HepG2 (cell line): ENCODE data around the gene ZFP36L2. TPM values are rescaled to one million over a fixed set of nuclear protein-coding genes. Genes with fewer than 3 reads are reported as not detected.

ENCODE experiments used
- AHR ChIP-seq: IDR thresholded peaks from 2 replicates; pipeline ENCODE4 v1.6.1; 2018; ENCODE audit warnings: missing genetic modification reagents, missing compliant biosample characterization
- CCDC6 ChIP-seq: sonication (generic); formaldehyde crosslinking; IDR thresholded peaks from 2 replicates; pipeline ENCODE4 v1.8.1; 2022; ENCODE audit warnings: mild to moderate bottlenecking, missing genetic modification reagents, moderate library complexity
- DMAP1 ChIP-seq: IDR thresholded peaks from 2 replicates; pipeline ENCODE4 v1.6.1; 2016
- FOXA3 ChIP-seq: IDR thresholded peaks from 2 replicates; pipeline ENCODE4 v1.6.1; 2016; ENCODE audit warnings: missing genetic modification reagents, missing compliant biosample characterization
- HOXA3 ChIP-seq: sonication (generic); formaldehyde crosslinking; IDR thresholded peaks from 2 replicates; pipeline ENCODE4 v1.5.0; 2020; ENCODE audit warnings: missing genetic modification reagents
- KAT7 ChIP-seq: IDR thresholded peaks from 2 replicates; pipeline ENCODE4 v1.6.1; 2018; ENCODE audit warnings: borderline replicate concordance, missing compliant biosample characterization
- KDM5B ChIP-seq: sonication (generic); formaldehyde crosslinking; IDR thresholded peaks from 2 replicates; pipeline ENCODE4 v1.4.0; 2020; ENCODE audit warnings: missing genetic modification reagents, mild to moderate bottlenecking, borderline replicate concordance
- POLR2A ChIP-seq, 2 experiments: IDR thresholded peaks; 2 replicates each; pipeline ENCODE4 v1.6.1; 2011; ENCODE audit warnings: low read depth in 2 of 2, low read length in 2 of 2, mild to moderate bottlenecking in 1 of 2, moderate library complexity in 1 of 2; ENCODE audit not compliant: insufficient read depth in 1 of 2
- RELA ChIP-seq: sonication (generic); formaldehyde crosslinking; IDR thresholded peaks from 2 replicates; pipeline ENCODE4 v1.4.0; 2020; ENCODE audit warnings: missing genetic modification reagents
- SCMH1 ChIP-seq: sonication (generic); formaldehyde crosslinking; IDR thresholded peaks from 2 replicates; pipeline ENCODE4 v1.9.0; 2021; ENCODE audit warnings: missing genetic modification reagents, mild to moderate bottlenecking, borderline replicate concordance
- SMARCE1 ChIP-seq: fragments of 450-650 bp; IDR thresholded peaks from 2 replicates; pipeline ENCODE4 v1.6.1; 2017; ENCODE audit warnings: borderline replicate concordance
- TEAD2 ChIP-seq: sonication (generic); formaldehyde crosslinking; IDR thresholded peaks from 2 replicates; pipeline ENCODE4 v1.9.0; 2021; ENCODE audit warnings: missing genetic modification reagents
- TEAD3 ChIP-seq: optimal IDR thresholded peaks from 2 replicates; pipeline ENCODE3; 2016; ENCODE audit warnings: borderline replicate concordance
- THYN1 ChIP-seq: sonication (generic); formaldehyde crosslinking; IDR thresholded peaks from 2 replicates; pipeline ENCODE4 v1.8.1; 2023; ENCODE audit warnings: low read depth, mild to moderate bottlenecking, moderate library complexity, missing genetic modification reagents, borderline replicate concordance
- ZFAT ChIP-seq: sonication (generic); formaldehyde crosslinking; conservative IDR thresholded peaks from 2 replicates; pipeline ENCODE4 v1.8.1; 2023; ENCODE audit warnings: missing genetic modification reagents, inconsistent platforms
- ZNF33B ChIP-seq: sonication (generic); formaldehyde crosslinking; IDR thresholded peaks from 2 replicates; pipeline ENCODE4 v1.5.1; 2020; ENCODE audit warnings: mild to moderate bottlenecking, missing genetic modification reagents
- ZNF501 ChIP-seq: sonication (generic); formaldehyde crosslinking; IDR thresholded peaks from 2 replicates; pipeline ENCODE4 v1.5.1; 2020; ENCODE audit warnings: mild to moderate bottlenecking, moderate library complexity, missing genetic modification reagents
- ZNF510 ChIP-seq: sonication (generic); formaldehyde crosslinking; IDR thresholded peaks from 2 replicates; pipeline ENCODE4 v1.4.0; 2020; ENCODE audit warnings: low read depth, mild to moderate bottlenecking, missing genetic modification reagents
- ZNF749 ChIP-seq: sonication (generic); formaldehyde crosslinking; IDR thresholded peaks from 2 replicates; pipeline ENCODE4 v1.8.0; 2022; ENCODE audit warnings: mild to moderate bottlenecking, missing genetic modification reagents, moderate library complexity, borderline replicate concordance
- ZNF781 ChIP-seq: sonication (generic); formaldehyde crosslinking; IDR thresholded peaks from 2 replicates; pipeline ENCODE4 v1.5.1; 2020; ENCODE audit warnings: borderline replicate concordance, mild to moderate bottlenecking, missing genetic modification reagents; ENCODE audit errors: not compliant biosample characterization
- polyA plus RNA-seq, 8 experiments: library from polyadenylated mRNA; depleted of rRNA in 3 of 8; stranded (reverse) in 7 of 8; unstranded in 1 of 8; fragments of >200 nt; fragmentation: Illumina TruSeq in 4 of 8; extraction: Trizol in 4 of 8; gene quantifications; 2 replicates each; pipeline versions ENCODE4 v1.2.1 to v1.2.3, GENCODE V29; 2011 to 2016; ENCODE audit warnings: low read depth in 4 of 8, missing spikeins in 1 of 8, mixed read lengths in 1 of 8; ENCODE audit not compliant: insufficient read depth in 1 of 8
- total RNA-seq, 5 experiments: library from RNA; depleted of rRNA; stranded (reverse); fragments of >200 nt; fragmentation: Illumina TruSeq; extraction: Trizol; gene quantifications; 2 replicates each; pipeline ENCODE4 v1.2.3, GENCODE V29; 2016; ENCODE audit warnings: low read depth in 1 of 5
- TF ChIP-seq, protein P1 (sequence below): fragments of 450-650 bp; IDR thresholded peaks from 2 replicates; pipeline ENCODE4 v1.6.1; 2017; ENCODE audit warnings: mild to moderate bottlenecking
- TF ChIP-seq, protein P2 (sequence below): sonication (generic); formaldehyde crosslinking; IDR thresholded peaks from 2 replicates; pipeline ENCODE4 v1.4.0; 2020; ENCODE audit warnings: missing genetic modification reagents
- TF ChIP-seq, protein P3 (sequence below): sonication (generic); formaldehyde crosslinking; IDR thresholded peaks from 2 replicates; pipeline ENCODE4 v1.4.0; 2020; ENCODE audit warnings: missing genetic modification reagents

Gene ZFP36L2
- total and polyA plus RNA-seq, 2 of the 13 experiments (the other 11 are each of a cell fraction or from before 2014, with no cell fraction given): 11.2 to 21.8 TPM

DNA sequence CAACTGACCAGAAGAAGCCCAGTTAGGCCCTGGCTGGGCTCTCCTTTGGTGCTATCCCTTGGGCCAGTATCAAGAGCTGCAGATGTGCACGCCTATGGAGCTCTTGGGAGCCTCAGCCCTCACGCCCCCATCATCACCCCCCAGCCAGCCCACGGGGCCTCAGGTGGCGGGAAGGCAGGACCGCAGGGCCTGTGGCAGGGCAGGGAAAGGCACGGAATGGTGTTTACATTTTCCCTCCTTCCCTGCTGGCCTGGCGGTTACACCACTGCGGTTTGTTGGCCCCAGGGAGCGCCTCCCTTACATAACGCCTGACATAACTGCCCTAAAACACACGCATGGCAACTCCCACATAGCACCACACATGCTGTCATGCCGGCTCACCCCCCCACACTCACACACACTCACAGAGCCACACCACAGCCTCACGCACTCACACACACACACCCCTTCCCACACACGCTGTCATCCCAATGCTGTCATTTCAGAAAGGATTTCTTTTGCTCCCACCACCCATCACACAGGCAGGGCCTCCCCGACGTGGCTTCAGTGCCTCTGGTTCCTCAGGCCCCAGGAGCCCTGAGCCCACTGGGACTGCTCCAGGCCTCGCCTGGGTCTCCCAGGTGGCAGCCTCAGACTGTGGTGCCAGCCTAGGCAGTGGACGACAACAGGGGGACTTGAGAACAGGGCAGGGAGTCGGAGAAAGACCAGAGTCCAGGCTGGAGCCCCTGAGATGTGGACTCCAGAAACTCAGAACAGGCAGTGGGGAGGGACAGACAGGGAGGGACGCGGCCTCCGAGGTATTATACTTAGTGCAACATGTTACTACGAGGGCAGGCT is 15.7 kb downstream of the ZFP36L2 start (continued):
- TF ChIP-seq, protein P1, sequence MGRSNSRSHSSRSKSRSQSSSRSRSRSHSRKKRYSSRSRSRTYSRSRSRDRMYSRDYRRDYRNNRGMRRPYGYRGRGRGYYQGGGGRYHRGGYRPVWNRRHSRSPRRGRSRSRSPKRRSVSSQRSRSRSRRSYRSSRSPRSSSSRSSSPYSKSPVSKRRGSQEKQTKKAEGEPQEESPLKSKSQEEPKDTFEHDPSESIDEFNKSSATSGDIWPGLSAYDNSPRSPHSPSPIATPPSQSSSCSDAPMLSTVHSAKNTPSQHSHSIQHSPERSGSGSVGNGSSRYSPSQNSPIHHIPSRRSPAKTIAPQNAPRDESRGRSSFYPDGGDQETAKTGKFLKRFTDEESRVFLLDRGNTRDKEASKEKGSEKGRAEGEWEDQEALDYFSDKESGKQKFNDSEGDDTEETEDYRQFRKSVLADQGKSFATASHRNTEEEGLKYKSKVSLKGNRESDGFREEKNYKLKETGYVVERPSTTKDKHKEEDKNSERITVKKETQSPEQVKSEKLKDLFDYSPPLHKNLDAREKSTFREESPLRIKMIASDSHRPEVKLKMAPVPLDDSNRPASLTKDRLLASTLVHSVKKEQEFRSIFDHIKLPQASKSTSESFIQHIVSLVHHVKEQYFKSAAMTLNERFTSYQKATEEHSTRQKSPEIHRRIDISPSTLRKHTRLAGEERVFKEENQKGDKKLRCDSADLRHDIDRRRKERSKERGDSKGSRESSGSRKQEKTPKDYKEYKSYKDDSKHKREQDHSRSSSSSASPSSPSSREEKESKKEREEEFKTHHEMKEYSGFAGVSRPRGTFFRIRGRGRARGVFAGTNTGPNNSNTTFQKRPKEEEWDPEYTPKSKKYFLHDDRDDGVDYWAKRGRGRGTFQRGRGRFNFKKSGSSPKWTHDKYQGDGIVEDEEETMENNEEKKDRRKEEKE: no peak
- TF ChIP-seq ZFAT (CRISPR knock-in tag) (no peak), FOXA3 (CRISPR knock-in tag) (peak; percentile 97), ZNF749 (CRISPR knock-in tag) (peak; percentile 96), KAT7 (CRISPR knock-in tag) (peak; percentile 78; the same call in 1 of the 2 replicates), SMARCE1 (no peak), ZNF501 (CRISPR knock-in tag) (peak; percentile 78; the same call in 1 of the 2 replicates), AHR (CRISPR knock-in tag) (peak; percentile 91; the same call in 1 of the 2 replicates), ZNF33B (CRISPR knock-in tag) (no peak), THYN1 (CRISPR knock-in tag) (no peak), TEAD3 (peak; percentile 93), DMAP1 (CRISPR knock-in tag) (peak; percentile 64; the same call in 1 of the 2 replicates), SCMH1 (CRISPR knock-in tag) (no peak), HOXA3 (CRISPR knock-in tag) (peak; percentile 93), CCDC6 (CRISPR knock-in tag) (peak; percentile 91), POLR2A (IDR thresholded peaks at IDR 0.05; ENCODE audit: insufficient read depth in 1 of 2, low read depth in 2 of 2, low read length in 2 of 2) (no peak), KDM5B (peak; percentile 99), ZNF781 (CRISPR knock-in tag) (peak; percentile 30), TEAD2 (CRISPR knock-in tag) (0 out of 2 replicates have a peak, but pooled peaks have one; percentile 33), RELA (CRISPR knock-in tag) (peak; percentile 79; the same call in 1 of the 2 replicates), ZNF510 (CRISPR knock-in tag) (peak; percentile 59; the same call in 1 of the 2 replicates)
- TF ChIP-seq, protein P2, sequence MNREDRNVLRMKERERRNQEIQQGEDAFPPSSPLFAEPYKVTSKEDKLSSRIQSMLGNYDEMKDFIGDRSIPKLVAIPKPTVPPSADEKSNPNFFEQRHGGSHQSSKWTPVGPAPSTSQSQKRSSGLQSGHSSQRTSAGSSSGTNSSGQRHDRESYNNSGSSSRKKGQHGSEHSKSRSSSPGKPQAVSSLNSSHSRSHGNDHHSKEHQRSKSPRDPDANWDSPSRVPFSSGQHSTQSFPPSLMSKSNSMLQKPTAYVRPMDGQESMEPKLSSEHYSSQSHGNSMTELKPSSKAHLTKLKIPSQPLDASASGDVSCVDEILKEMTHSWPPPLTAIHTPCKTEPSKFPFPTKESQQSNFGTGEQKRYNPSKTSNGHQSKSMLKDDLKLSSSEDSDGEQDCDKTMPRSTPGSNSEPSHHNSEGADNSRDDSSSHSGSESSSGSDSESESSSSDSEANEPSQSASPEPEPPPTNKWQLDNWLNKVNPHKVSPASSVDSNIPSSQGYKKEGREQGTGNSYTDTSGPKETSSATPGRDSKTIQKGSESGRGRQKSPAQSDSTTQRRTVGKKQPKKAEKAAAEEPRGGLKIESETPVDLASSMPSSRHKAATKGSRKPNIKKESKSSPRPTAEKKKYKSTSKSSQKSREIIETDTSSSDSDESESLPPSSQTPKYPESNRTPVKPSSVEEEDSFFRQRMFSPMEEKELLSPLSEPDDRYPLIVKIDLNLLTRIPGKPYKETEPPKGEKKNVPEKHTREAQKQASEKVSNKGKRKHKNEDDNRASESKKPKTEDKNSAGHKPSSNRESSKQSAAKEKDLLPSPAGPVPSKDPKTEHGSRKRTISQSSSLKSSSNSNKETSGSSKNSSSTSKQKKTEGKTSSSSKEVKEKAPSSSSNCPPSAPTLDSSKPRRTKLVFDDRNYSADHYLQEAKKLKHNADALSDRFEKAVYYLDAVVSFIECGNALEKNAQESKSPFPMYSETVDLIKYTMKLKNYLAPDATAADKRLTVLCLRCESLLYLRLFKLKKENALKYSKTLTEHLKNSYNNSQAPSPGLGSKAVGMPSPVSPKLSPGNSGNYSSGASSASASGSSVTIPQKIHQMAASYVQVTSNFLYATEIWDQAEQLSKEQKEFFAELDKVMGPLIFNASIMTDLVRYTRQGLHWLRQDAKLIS (CRISPR knock-in tag): no peak
- TF ChIP-seq, protein P3, sequence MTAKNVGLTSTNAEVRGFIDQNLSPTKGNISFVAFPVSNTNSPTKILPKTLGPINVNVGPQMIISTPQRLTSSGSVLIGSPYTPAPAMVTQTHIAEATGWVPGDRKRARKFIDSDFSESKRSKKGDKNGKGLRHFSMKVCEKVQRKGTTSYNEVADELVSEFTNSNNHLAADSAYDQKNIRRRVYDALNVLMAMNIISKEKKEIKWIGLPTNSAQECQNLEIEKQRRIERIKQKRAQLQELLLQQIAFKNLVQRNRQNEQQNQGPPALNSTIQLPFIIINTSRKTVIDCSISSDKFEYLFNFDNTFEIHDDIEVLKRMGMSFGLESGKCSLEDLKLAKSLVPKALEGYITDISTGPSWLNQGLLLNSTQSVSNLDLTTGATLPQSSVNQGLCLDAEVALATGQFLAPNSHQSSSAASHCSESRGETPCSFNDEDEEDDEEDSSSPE: peak; percentile 92
